Progenitor cell of endocrine pancreas (in vitro differentiated cells): ENCODE measurements around the gene PODXL. TPM values are rescaled to one million over a fixed set of nuclear protein-coding genes. Genes with fewer than 3 reads are reported as not detected.

Experiments used
- DNase-seq: peaks from one replicate; pipeline ENCODE4 v3.0.0; 2021; ENCODE audit warnings: low spot score; ENCODE audit not compliant: unreplicated experiment
- H3K27ac Mint-ChIP-seq: 2 replicates; pipeline ENCODE4 v1.8.0; 2021; ENCODE audit warnings: mild to moderate bottlenecking, moderate library complexity, mixed read lengths
- H3K27me3 Mint-ChIP-seq: 2 replicates; pipeline ENCODE4 v1.8.0; 2021; ENCODE audit warnings: mixed read lengths
- H3K36me3 Mint-ChIP-seq: 2 replicates; pipeline ENCODE4 v1.8.0; 2022; ENCODE audit warnings: mixed read lengths; ENCODE audit not compliant: insufficient read depth
- H3K4me1 Mint-ChIP-seq: 2 replicates; pipeline ENCODE4 v1.8.0; 2021; ENCODE audit warnings: low read depth, mixed read lengths
- H3K4me3 Mint-ChIP-seq: 2 replicates; pipeline ENCODE4 v1.8.0; 2021; ENCODE audit warnings: low read depth, mild to moderate bottlenecking, moderate library complexity, mixed read lengths
- H3K9me3 Mint-ChIP-seq: 2 replicates; pipeline ENCODE4 v1.8.0; 2021; ENCODE audit warnings: low read depth, mixed read lengths
- total RNA-seq: library from RNA; stranded (reverse); gene quantifications from 2 replicates; pipeline ENCODE4 v1.2.1, GENCODE V29; 2021
- TF ChIP-seq, protein P1 (sequence below): fragments of 200-600 bp; sonication (generic); IDR thresholded peaks from one replicate; pipeline ENCODE4 v1.5.0; 2021; ENCODE audit warnings: antibody characterized with exemption, mild to moderate bottlenecking; ENCODE audit not compliant: unreplicated experiment

The PODXL gene
- total RNA-seq, 1 donor from 2014 or later: 21.2 TPM

DNA sequence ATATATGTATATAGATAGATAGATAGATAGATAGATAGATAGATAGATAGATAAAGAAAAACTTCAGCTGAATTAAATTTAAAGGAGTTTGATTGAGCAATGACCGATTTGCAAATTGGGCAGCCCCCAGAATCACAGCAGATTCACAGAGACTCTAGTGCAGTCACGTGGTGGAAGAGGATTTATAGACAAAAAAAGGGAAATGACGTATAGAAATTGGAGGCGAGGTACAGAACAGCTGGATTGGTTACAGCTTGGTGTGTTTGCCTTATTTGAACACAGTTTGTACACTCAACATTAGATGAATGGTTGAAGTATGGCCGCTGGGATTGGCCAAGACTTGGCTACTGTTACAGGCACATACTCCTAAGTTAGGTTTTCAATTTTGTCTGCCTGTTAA, 8.2 kb upstream of the PODXL start:
- Mint-ChIP-seq H3K27me3 (peaks cover 24% of the 10 kb centered on the region), H3K4me3 (no peak overlapping the region), H3K36me3 (no peaks in the 10 kb centered on the region), H3K27ac (no peak overlapping the region), H3K9me3 (no peaks in the 10 kb centered on the region), H3K4me1 (peaks cover 6% of the 10 kb centered on the region)
- DNase-seq: no peak
- TF ChIP-seq, protein P1, sequence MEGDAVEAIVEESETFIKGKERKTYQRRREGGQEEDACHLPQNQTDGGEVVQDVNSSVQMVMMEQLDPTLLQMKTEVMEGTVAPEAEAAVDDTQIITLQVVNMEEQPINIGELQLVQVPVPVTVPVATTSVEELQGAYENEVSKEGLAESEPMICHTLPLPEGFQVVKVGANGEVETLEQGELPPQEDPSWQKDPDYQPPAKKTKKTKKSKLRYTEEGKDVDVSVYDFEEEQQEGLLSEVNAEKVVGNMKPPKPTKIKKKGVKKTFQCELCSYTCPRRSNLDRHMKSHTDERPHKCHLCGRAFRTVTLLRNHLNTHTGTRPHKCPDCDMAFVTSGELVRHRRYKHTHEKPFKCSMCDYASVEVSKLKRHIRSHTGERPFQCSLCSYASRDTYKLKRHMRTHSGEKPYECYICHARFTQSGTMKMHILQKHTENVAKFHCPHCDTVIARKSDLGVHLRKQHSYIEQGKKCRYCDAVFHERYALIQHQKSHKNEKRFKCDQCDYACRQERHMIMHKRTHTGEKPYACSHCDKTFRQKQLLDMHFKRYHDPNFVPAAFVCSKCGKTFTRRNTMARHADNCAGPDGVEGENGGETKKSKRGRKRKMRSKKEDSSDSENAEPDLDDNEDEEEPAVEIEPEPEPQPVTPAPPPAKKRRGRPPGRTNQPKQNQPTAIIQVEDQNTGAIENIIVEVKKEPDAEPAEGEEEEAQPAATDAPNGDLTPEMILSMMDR: no peak

DNA sequence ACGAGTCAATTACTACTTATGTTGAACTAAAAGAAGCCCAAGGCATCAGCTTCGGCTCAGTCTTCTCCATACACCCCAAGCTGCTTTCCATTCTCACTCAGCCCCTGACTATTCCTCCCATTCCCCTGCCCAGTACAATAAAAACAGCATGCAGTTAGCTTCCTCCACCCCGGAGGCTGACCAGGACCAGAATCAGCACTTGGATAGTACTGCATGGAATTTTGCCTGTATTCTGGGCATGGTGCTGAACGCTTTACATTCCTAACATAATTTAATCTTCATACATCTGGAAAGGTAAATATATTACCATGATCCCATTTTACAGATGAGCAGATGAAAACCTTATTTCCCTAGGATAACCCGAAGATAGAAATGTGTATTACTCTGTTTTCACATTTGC, 7.5 kb upstream of the PODXL start:
- TF ChIP-seq, protein P1: no peak
- no peak for DNase-seq
- Mint-ChIP-seq H3K4me3 (no peak overlapping the region), H3K27me3 (peaks cover 25% of the 10 kb centered on the region), H3K36me3 (no peaks in the 10 kb centered on the region), H3K27ac (no peak overlapping the region), H3K9me3 (no peaks in the 10 kb centered on the region), H3K4me1 (peaks cover 6% of the 10 kb centered on the region)

DNA sequence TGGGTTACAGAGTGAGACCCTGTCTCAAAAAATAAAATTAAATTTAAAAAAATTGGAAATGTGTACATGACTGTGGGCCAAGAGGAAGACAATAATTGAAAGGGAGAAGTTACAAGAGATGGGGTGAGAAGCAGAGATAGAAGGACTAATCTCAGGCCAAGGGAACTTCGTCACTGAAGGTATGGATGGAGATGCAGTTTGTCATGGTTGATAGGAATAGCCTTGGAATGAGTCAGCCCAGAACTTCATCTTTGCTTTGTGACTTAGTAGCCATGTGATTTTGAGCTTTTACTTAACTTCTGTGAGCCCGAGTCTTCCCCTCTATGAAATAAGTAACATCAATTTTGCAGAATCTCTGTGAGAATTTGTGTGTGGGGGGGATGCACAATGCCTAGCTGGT, 6.5 kb upstream of the PODXL start:
- DNase-seq: no peak
- Mint-ChIP-seq H3K36me3 (no peaks in the 10 kb centered on the region), H3K27ac (no peak overlapping the region), H3K9me3 (no peaks in the 10 kb centered on the region), H3K4me3 (no peak overlapping the region), H3K4me1 (peaks cover 2% of the 10 kb centered on the region), H3K27me3 (peaks cover 34% of the 10 kb centered on the region)
- TF ChIP-seq, protein P1: no peak

DNA sequence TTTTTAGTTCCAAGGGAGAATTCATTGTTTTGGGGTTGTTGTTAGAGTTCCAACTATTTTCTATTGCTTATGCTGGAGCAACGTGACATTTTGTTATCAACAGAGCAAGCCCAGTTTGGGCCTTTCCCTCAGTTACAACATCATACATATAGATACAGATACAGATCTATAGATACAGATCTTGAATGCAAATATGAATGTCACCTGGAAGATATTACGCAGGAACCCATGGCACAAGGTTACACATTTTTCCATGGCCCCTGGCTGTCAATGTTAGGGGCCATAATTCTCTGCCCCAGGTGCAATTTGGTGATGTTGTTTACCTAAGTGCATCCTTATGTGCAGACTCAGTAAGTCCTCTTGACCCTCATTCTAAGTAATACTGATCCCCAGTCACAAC, 3.6 kb upstream of the PODXL start:
- Mint-ChIP-seq H3K4me1 (peaks cover 11% of the 10 kb centered on the region), H3K27me3 (peaks cover 40% of the 10 kb centered on the region), H3K36me3 (no peaks in the 10 kb centered on the region), H3K27ac (no peak overlapping the region), H3K4me3 (no peak overlapping the region), H3K9me3 (no peaks in the 10 kb centered on the region)
- TF ChIP-seq, protein P1: no peak
- no peak for DNase-seq

DNA sequence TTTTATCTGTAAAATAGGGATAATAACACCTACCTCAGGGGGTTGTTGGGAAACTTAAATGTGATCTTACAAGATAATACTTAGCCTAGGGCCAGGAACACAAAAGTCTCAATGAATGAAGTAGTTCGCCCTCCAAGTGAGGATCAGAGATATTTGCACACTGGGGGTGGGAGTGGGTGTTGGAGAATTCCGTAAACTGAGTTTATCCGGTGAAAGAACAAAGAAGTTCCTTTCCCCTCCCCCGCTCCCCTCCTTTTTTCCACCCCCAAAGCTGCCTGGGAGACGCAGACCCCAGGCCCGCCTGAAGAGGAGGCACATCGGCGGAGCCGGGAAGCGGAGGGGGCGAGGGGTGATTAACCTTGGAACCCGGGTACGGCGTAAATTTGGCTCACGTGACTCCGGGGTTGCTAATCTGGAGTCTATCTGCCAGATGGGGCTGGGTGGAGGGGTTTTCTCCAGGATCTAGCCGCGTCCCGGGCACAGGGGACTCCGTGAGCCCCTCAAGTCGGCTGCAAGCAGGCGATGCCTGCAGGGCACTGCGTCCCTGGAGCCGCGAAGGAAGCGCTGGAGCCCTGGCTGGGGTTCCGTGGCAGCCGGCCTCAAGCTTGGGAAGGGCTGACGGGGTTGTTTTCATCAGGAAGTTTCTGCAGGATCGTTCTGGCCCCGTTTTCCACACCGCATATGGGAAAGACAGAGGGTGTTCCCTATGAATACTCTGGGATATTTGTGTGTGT, 1.4 kb upstream of the PODXL start:
- no peaks in the 10 kb centered on the region for H3K9me3 Mint-ChIP-seq
- H3K4me3 Mint-ChIP-seq: peak overlapping the region; percentile 76
- peaks cover 12% of the 10 kb centered on the region for H3K4me1 Mint-ChIP-seq
- peaks cover 57% of the 10 kb centered on the region for H3K27me3 Mint-ChIP-seq
- no peaks in the 10 kb centered on the region for H3K36me3 Mint-ChIP-seq
- TF ChIP-seq, protein P1: no peak
- no peak overlapping the region for H3K27ac Mint-ChIP-seq
- DNase-seq: peak; percentile 33
